ENCODE data around the gene BAHCC1. TPM values are rescaled to one million over a fixed set of nuclear protein-coding genes. Genes with fewer than 3 reads are reported as not detected.

The BAHCC1 gene
- total and polyA plus RNA-seq, 2 of the 4 experiments (the other 2 are of a cell fraction): 0.36 to 7.8 TPM

DNA sequence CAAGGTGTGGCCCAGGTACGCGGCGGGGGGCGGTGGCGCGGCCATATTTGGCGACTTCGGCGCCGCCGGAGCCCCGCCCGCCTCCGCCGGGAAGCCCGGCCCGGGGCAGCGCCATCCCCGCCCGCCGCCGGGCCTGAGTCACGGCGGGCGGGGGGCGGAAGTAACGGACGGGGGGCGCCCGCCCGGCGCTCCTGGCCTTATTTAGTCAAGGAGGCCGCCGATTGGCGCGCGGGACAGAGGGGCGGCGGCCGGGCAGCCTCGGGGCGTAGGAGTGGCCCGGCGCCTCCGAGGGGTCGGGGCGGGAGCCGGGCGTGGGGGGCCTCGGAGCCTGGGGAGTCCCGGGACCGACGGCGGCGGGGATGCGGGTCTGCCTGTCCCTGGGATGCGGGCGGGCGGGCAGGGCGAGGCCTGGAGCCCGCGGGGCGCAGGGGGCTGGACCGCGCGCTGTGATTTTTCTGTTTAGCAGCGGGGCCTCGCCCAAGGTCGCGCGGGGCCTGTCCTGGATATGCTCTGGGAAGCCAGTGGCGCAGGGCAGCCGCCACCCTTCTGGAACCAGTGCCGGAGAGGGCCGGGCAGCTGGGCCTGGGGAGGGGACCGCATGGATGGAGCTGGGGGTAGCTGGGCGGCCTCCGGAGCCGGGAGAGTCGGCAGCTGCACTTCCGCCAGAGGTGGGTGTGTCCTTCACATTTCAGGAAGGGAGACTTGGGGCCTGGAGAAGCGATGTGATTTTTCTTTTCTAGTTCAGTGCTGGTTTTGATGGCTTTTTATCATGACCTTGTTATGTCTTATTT, 119.7 kb downstream of the BAHCC1 start:
- Histone ChIP-seq H3K9me3 (ENCODE audit: control insufficient read depth, insufficient read depth, low read length) (no peaks in the 10 kb centered on the region), H2BK20ac (ENCODE audit: low read depth, low read length) (no peak overlapping the region), H2BK5ac (ENCODE audit: low read depth, low read length, poor library complexity, severe bottlenecking) (peak overlapping the region; percentile 97), H3K4ac (ENCODE audit: low read depth, low read length) (peak overlapping the region; percentile 86), H3K9ac (ENCODE audit: low read depth, low read length) (peak overlapping the region; percentile 99), H3K18ac (ENCODE audit: low read depth, low read length) (peak overlapping the region; percentile 91), H3K4me2 (ENCODE audit: low read depth, low read length) (peak overlapping the region; percentile 95), H3K36me3 (ENCODE audit: control insufficient read depth, insufficient read depth, low read length) (peaks cover 23% of the 10 kb centered on the region), H4K91ac (ENCODE audit: insufficient read depth, low read depth, low read length) (peak overlapping the region; percentile 91), H2AK5ac (ENCODE audit: low read depth, low read length) (peak overlapping the region; percentile 99), H2AFZ (replicated peaks; ENCODE audit: low read length, poor library complexity) (peak overlapping the region; percentile 72), H3K27me3 (ENCODE audit: control insufficient read depth, insufficient read depth, low read length) (no peaks in the 10 kb centered on the region), H4K8ac (ENCODE audit: low read depth in 2 of 2, low read length in 2 of 2) (peak overlapping the region; percentile 91 to 99), H3K9me1 (ENCODE audit: insufficient read depth, low read length) (no peaks in the 10 kb centered on the region), H4K20me1 (ENCODE audit: insufficient read depth, low read length) (peaks cover 58% of the 10 kb centered on the region), H2BK15ac (ENCODE audit: low read depth, low read length) (peak overlapping the region; percentile 72; the same call in 1 of the 3 replicates), H3K23ac (ENCODE audit: low read depth, low read length) (peak overlapping the region; percentile 97), H3K4me3 (ENCODE audit: insufficient read depth, low read depth, low read length) (peak overlapping the region; percentile 87), H3K27ac (ENCODE audit: insufficient read depth, low read length) (peak overlapping the region; percentile 99), H2AK9ac (replicated peaks; ENCODE audit: low read depth, low read length, poor library complexity) (peak overlapping the region; percentile 99), H3K14ac (replicated peaks; ENCODE audit: low read depth, low read length) (peak overlapping the region; percentile 93), H3K4me1 (ENCODE audit: control insufficient read depth, insufficient read depth, low read length) (peaks cover 34% of the 10 kb centered on the region), H4K5ac (ENCODE audit: low read depth, low read length) (peak overlapping the region; percentile 91), H3K79me1 (ENCODE audit: low read depth in 1 of 2, low read length in 2 of 2) (peaks cover 6 to 60% of the 10 kb centered on the region in 2 experiments; a peak in 3 of 4 replicates), H2BK120ac (ENCODE audit: low read depth, low read length) (peak overlapping the region; percentile 85; the same call in 1 of the 2 replicates), H3K56ac (ENCODE audit: extremely low read depth, insufficient read depth, low read length) (peak overlapping the region; percentile 98)
- no peak for TF ChIP-seq CHD1 (IDR thresholded peaks at IDR 0.05; ENCODE audit: low read depth, low read length)
- TF ChIP-seq FOS (IDR thresholded peaks at IDR 0.05; ENCODE audit: low read depth, low read length): peak; percentile 47
- TF ChIP-seq RCOR1 (IDR thresholded peaks at IDR 0.05; ENCODE audit: insufficient replicate concordance, low read length): no peak
- no peak for TF ChIP-seq MAFK (IDR thresholded peaks at IDR 0.05; ENCODE audit: low read depth, low read length)
- peak; percentile 77 for TF ChIP-seq MAZ (IDR thresholded peaks at IDR 0.05; ENCODE audit: borderline replicate concordance, low read depth, low read length)
- TF ChIP-seq MXI1 (IDR thresholded peaks at IDR 0.05; ENCODE audit: borderline replicate concordance, low read depth, low read length): peak; percentile 85; the same call in 1 of the 2 replicates
- no peak for TF ChIP-seq CEBPB (IDR thresholded peaks at IDR 0.05; ENCODE audit: low read depth, low read length)
- no TSS peak for BruUV-seq (replicated peaks)
- ATAC-seq (ENCODE audit: low read depth): peak; percentile 46
- ChIA-PET CTCF (no interaction called here), POLR2A (ENCODE audit: unreplicated experiment) (interaction anchor here (0.7 to 1.2 kb wide), 2 partner anchors 37 to 69 kb away, joined by 3 read pairs; partner anchors contain the start of gene FAAP100)
- intact Hi-C loops (cut with micrococcal nuclease) (no loop called here), dilution Hi-C loops (cut with HindIII; ENCODE audit: low sequenced_read_pairs, unreplicated experiment) (no loop called here), in situ Hi-C loops (cut with MboI; ENCODE audit: low sequenced_read_pairs) (no loop called here)
- WGBS, 2 experiments (ENCODE audit: extremely low coverage in 2 of 2, insufficient read length in 1 of 2): 0% methylated on average over 44 of the region's 82 CpGs; no CpG with 5 or more reads in 1 of the 2 experiments
- DNase-seq: peak; percentile 82
